PC-3 (cell line): ENCODE data around the gene IFFO2.

Source experiments
- CTCF ChIP-seq: fragments of 300-600 bp; sonication (generic); conservative IDR thresholded peaks from 2 replicates; pipeline ENCODE4 v1.5.1; 2017; ENCODE audit warnings: antibody characterized with exemption, low read depth, mild to moderate bottlenecking, low read length
- EZH2 ChIP-seq: fragments of 300-600 bp; sonication (generic); IDR thresholded peaks from one replicate; pipeline ENCODE4 v1.6.1; 2017; ENCODE audit warnings: antibody characterized with exemption, mild to moderate bottlenecking, low read length; ENCODE audit not compliant: unreplicated experiment
- EZH2phosphoT487 ChIP-seq: fragments of 300-600 bp; sonication (generic); IDR thresholded peaks from 2 replicates; pipeline ENCODE4 v1.6.1; 2018; ENCODE audit warnings: mild to moderate bottlenecking, antibody characterized with exemption, low read length, borderline replicate concordance

- TF ChIP-seq CTCF (no peak), EZH2 (no peak), EZH2phosphoT487 (no peak)
Measured at GRCh38 chr1:18868354-18868753, 88.1 kb downstream of the IFFO2 start.
